Measurements from ENCODE around the gene IFFO2. TPM values are rescaled to one million over a fixed set of nuclear protein-coding genes. Genes with fewer than 3 reads are reported as not detected.
A peak's percentile ranks its signal among the peaks of the same experiment; 100 is the strongest.
"Not testable (repeated sequence)": the region's sequence is repeated elsewhere in the genome, so short reads cannot be mapped to it uniquely, and the experiment has no call there.

The IFFO2 gene
- total and polyA plus RNA-seq, 2 donors: 5.1 to 22.6 TPM

DNA sequence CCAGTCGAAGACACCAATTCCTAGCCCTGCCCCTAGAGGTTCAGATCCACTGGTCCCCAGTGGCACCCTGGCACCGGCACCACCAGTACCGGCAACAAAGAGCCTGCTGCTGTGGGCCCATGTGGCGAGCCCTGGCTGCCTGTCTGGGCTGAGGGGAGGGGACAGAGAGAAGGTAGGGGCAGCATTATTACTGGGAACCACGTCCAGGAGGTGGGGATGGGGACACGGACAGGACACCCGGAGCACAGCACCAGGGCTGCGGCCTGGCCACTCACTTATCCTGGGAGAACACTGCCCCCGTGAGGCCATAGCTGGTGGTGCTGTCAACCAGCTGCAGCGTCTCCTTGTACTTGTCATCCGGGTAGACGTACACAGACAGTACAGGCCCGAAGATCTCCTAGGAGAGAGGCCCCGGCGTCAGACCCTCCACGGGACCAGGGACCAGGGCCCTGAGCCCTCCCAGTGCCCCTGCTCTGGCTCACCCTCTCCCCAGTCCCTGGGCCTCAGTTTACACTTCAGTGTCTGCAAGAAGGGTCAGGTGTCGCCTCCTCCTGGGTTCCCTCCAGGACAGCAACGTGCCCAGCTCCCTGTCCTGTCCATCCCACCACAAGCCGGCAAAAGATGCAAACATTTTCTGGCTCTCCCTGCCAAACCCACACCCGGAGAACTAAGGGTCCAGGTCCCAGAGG is 81.2 kb downstream of the IFFO2 start:
- no peak overlapping the region for H3K4me3 ChIP-seq (ENCODE audit: low read length in 2 of 2)
- peaks cover 0 to 8% of the 10 kb centered on the region in 2 donors for H3K36me3 ChIP-seq (ENCODE audit: control insufficient read depth in 2 of 2, insufficient read depth in 2 of 2, low read length in 1 of 2)
- no peaks in the 10 kb centered on the region for H3K9me3 ChIP-seq (ENCODE audit: control insufficient read depth in 2 of 2, insufficient read depth in 1 of 2, low read length in 1 of 2)
- no peaks in the 10 kb centered on the region for H3K27me3 ChIP-seq (ENCODE audit: control insufficient read depth in 2 of 2, insufficient read depth in 1 of 2, low read length in 1 of 2)
- no peak overlapping the region for H3K27ac ChIP-seq (ENCODE audit: low read depth in 1 of 2, low read length in 1 of 2)
- 72% methylated on average over 20 of the region's 20 CpGs for WGBS
- DNase-seq (ENCODE audit: low read depth in 6 of 9, low spot score in 9 of 9): peak; percentile 8 to 69 (median 30)
- no peaks in the 10 kb centered on the region for H3K4me1 ChIP-seq (ENCODE audit: control insufficient read depth in 2 of 2, insufficient read depth in 2 of 2, low read length in 2 of 2)

DNA sequence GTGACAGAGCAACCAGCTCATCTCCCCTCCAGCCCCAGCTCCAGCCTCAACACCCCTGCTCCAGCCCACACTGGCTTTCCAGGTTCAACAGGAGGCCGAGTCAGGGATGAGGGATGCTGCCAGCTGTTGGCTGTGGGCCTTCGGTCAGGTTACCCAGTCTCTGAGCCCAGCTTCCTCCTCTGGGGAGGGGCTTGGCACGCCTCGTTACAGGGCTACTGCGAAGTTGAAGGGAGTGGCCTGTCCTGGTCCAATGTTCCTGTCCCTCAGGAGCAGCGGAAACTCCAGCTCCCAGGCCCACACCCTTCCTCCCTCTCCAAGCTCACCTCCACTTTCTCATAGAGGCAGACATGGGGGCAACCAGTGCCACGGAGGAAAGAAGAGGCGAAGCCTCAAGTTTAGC is 81.9 kb downstream of the IFFO2 start:
- Histone ChIP-seq H3K4me1 (ENCODE audit: control insufficient read depth in 2 of 2, insufficient read depth in 2 of 2, low read length in 2 of 2) (no peaks in the 10 kb centered on the region), H3K9me3 (ENCODE audit: control insufficient read depth in 2 of 2, insufficient read depth in 1 of 2, low read length in 1 of 2) (no peaks in the 10 kb centered on the region), H3K36me3 (ENCODE audit: control insufficient read depth in 2 of 2, insufficient read depth in 2 of 2, low read length in 1 of 2) (peaks cover 0 to 8% of the 10 kb centered on the region in 2 donors), H3K4me3 (ENCODE audit: low read length in 2 of 2) (no peak overlapping the region), H3K27ac (ENCODE audit: low read depth in 1 of 2, low read length in 1 of 2) (no peak overlapping the region), H3K27me3 (ENCODE audit: control insufficient read depth in 2 of 2, insufficient read depth in 1 of 2, low read length in 1 of 2) (no peaks in the 10 kb centered on the region)
- no peak for DNase-seq (ENCODE audit: low read depth in 6 of 9, low spot score in 9 of 9)
- 95% methylated on average over 8 of the region's 8 CpGs for WGBS

GRCh38 chr1:18874036-18874435 is 82.4 kb downstream of the IFFO2 start:
- Histone ChIP-seq H3K36me3 (ENCODE audit: control insufficient read depth in 2 of 2, insufficient read depth in 2 of 2, low read length in 1 of 2) (peaks cover 0 to 8% of the 10 kb centered on the region in 2 donors), H3K4me3 (ENCODE audit: low read length in 2 of 2) (no peak overlapping the region), H3K9me3 (ENCODE audit: control insufficient read depth in 2 of 2, insufficient read depth in 1 of 2, low read length in 1 of 2) (no peaks in the 10 kb centered on the region), H3K27ac (ENCODE audit: low read depth in 1 of 2, low read length in 1 of 2) (no peak overlapping the region), H3K27me3 (ENCODE audit: control insufficient read depth in 2 of 2, insufficient read depth in 1 of 2, low read length in 1 of 2) (no peaks in the 10 kb centered on the region), H3K4me1 (ENCODE audit: control insufficient read depth in 2 of 2, insufficient read depth in 2 of 2, low read length in 2 of 2) (no peaks in the 10 kb centered on the region)
- 97% methylated on average over 6 of the region's 6 CpGs for WGBS
- no peak for DNase-seq (ENCODE audit: low read depth in 6 of 9, low spot score in 9 of 9)

GRCh38 chr1:18872071-18872611 is 84.3 kb downstream of the IFFO2 start:
- Histone ChIP-seq H3K4me1 (ENCODE audit: control insufficient read depth in 2 of 2, insufficient read depth in 2 of 2, low read length in 2 of 2) (no peaks in the 10 kb centered on the region), H3K36me3 (ENCODE audit: control insufficient read depth in 2 of 2, insufficient read depth in 2 of 2, low read length in 1 of 2) (peaks cover 0 to 8% of the 10 kb centered on the region in 2 donors), H3K27me3 (ENCODE audit: control insufficient read depth in 2 of 2, insufficient read depth in 1 of 2, low read length in 1 of 2) (no peaks in the 10 kb centered on the region), H3K4me3 (ENCODE audit: low read length in 2 of 2) (no peak overlapping the region), H3K9me3 (ENCODE audit: control insufficient read depth in 2 of 2, insufficient read depth in 1 of 2, low read length in 1 of 2) (no peaks in the 10 kb centered on the region), H3K27ac (ENCODE audit: low read depth in 1 of 2, low read length in 1 of 2) (no peak overlapping the region)
- no peak for DNase-seq (ENCODE audit: low read depth in 6 of 9, low spot score in 9 of 9)
- WGBS: 93% methylated on average over 8 of the region's 8 CpGs

DNA sequence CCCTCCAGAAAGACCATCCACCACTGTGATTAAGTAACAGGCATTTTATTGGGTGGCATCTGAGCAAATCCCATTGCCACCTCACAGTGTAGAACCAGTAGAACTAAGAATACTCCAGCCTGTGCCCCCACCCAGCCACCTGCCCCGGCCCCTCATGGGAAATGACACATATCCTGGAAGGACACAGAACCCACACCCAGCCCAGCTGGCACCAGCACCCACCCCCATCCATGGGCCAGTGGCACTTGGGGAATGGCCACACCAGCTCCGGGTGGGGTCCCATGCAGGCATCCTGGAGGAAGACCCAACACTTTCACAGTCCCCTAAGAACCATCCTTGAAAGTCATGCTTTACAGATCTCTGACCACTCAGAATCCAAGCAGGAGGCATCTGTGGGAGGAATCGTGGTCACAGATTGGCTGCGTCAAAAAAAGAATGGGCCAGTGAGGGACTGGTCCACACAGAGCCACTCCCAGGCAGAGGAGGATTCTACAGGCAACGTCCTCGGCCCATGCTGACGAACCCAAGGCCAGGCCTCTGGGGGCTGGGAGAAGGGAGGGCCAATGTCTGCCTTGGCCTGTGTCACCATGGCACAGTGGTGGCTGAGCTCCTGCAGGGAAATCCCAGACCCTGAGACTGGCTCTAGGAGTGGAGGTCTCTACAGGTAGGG is 84.9 kb downstream of the IFFO2 start:
- WGBS: 97% methylated on average over 7 of the region's 7 CpGs
- Histone ChIP-seq H3K4me3 (ENCODE audit: low read length in 2 of 2) (no peak overlapping the region), H3K36me3 (ENCODE audit: control insufficient read depth in 2 of 2, insufficient read depth in 2 of 2, low read length in 1 of 2) (peaks cover 0 to 8% of the 10 kb centered on the region in 2 donors), H3K9me3 (ENCODE audit: control insufficient read depth in 2 of 2, insufficient read depth in 1 of 2, low read length in 1 of 2) (no peaks in the 10 kb centered on the region), H3K4me1 (ENCODE audit: control insufficient read depth in 2 of 2, insufficient read depth in 2 of 2, low read length in 2 of 2) (no peaks in the 10 kb centered on the region), H3K27me3 (ENCODE audit: control insufficient read depth in 2 of 2, insufficient read depth in 1 of 2, low read length in 1 of 2) (no peaks in the 10 kb centered on the region), H3K27ac (ENCODE audit: low read depth in 1 of 2, low read length in 1 of 2) (no peak overlapping the region)
- DNase-seq (ENCODE audit: low read depth in 6 of 9, low spot score in 9 of 9): no peak

GRCh38 chr1:18870957-18871356 is 85.5 kb downstream of the IFFO2 start:
- Histone ChIP-seq H3K4me1 (ENCODE audit: control insufficient read depth in 2 of 2, insufficient read depth in 2 of 2, low read length in 2 of 2) (no peaks in the 10 kb centered on the region), H3K4me3 (ENCODE audit: low read length in 2 of 2) (no peak overlapping the region), H3K9me3 (ENCODE audit: control insufficient read depth in 2 of 2, insufficient read depth in 1 of 2, low read length in 1 of 2) (no peaks in the 10 kb centered on the region), H3K27me3 (ENCODE audit: control insufficient read depth in 2 of 2, insufficient read depth in 1 of 2, low read length in 1 of 2) (peaks cover 0 to 1% of the 10 kb centered on the region in 2 donors), H3K27ac (ENCODE audit: low read depth in 1 of 2, low read length in 1 of 2) (no peak overlapping the region), H3K36me3 (ENCODE audit: control insufficient read depth in 2 of 2, insufficient read depth in 2 of 2, low read length in 1 of 2) (peaks cover 0 to 8% of the 10 kb centered on the region in 2 donors)
- 95% methylated on average over 10 of the region's 10 CpGs for WGBS
- DNase-seq (ENCODE audit: low read depth in 6 of 9, low spot score in 9 of 9): no peak

DNA sequence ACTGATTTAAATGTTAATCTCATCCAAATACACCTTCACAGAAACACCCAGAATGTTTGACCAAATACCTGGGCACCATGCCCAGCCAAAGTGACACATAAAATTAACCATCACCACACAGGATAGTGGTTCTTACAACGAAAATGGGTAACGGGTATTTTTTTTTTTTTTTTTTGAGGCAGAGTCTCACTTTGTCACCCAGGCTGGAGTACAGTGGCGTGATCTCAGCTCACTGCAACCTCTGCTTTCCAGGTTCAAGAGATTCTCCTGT is 85.9 kb downstream of the IFFO2 start:
- 83% methylated on average over 3 of the region's 3 CpGs for WGBS
- not testable (repeated sequence) for H3K9me3 ChIP-seq (ENCODE audit: control insufficient read depth in 2 of 2, insufficient read depth in 1 of 2, low read length in 1 of 2); H3K27ac ChIP-seq (ENCODE audit: low read depth in 1 of 2, low read length in 1 of 2); H3K4me3 ChIP-seq (ENCODE audit: low read length in 2 of 2); H3K36me3 ChIP-seq (ENCODE audit: control insufficient read depth in 2 of 2, insufficient read depth in 2 of 2, low read length in 1 of 2); H3K27me3 ChIP-seq (ENCODE audit: control insufficient read depth in 2 of 2, insufficient read depth in 1 of 2, low read length in 1 of 2); H3K4me1 ChIP-seq (ENCODE audit: control insufficient read depth in 2 of 2, insufficient read depth in 2 of 2, low read length in 2 of 2); DNase-seq (ENCODE audit: low read depth in 6 of 9, low spot score in 9 of 9)

GRCh38 chr1:18869847-18870594 is 86.5 kb downstream of the IFFO2 start:
- peaks cover 0 to 8% of the 10 kb centered on the region in 2 donors for H3K36me3 ChIP-seq (ENCODE audit: control insufficient read depth in 2 of 2, insufficient read depth in 2 of 2, low read length in 1 of 2)
- no peak for DNase-seq (ENCODE audit: low read depth in 6 of 9, low spot score in 9 of 9)
- WGBS: 94% methylated on average over 9 of the region's 9 CpGs

More at GRCh38 chr1:18869847-18870594, 86.5 kb downstream of the IFFO2 start:
- no peak overlapping the region for H3K27ac ChIP-seq (ENCODE audit: low read depth in 1 of 2, low read length in 1 of 2)
- H3K9me3 ChIP-seq (ENCODE audit: control insufficient read depth in 2 of 2, insufficient read depth in 1 of 2, low read length in 1 of 2): no peaks in the 10 kb centered on the region
- H3K4me3 ChIP-seq (ENCODE audit: low read length in 2 of 2): no peak overlapping the region
- H3K4me1 ChIP-seq (ENCODE audit: control insufficient read depth in 2 of 2, insufficient read depth in 2 of 2, low read length in 2 of 2): no peaks in the 10 kb centered on the region
- H3K27me3 ChIP-seq (ENCODE audit: control insufficient read depth in 2 of 2, insufficient read depth in 1 of 2, low read length in 1 of 2): peaks cover 0 to 8% of the 10 kb centered on the region in 2 donors

All from thymus (tissue), 11 donors.